ENCODE results near the gene SNIP1.
"Not testable (repeated sequence)": the region's sequence is repeated elsewhere in the genome, so short reads cannot be mapped to it uniquely, and the experiment has no call there.

The SNIP1 gene

GRCh38 chr1:37558411-37558810 lies 4.3 kb upstream of the SNIP1 start:
- DNase-seq, result no peak

DNA sequence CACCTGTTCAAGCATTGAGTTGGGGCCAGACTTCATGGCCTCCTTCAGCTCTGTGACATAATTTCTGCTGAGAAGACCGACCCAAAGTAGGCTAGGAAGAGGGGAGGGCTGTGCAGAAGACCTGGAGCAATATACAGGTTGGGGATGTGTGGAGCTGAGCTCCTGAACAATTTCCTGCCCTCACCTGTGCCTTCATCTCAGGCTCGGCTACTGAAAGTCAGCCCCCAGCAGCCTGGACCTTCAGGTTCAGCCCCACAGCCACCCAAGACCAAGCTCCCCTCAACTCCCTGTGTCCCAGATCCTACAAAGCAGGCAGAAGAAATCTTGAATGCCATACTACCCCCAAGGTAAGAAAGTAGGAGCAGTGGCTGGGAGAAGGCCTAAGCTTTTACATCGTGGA lies 3.3 kb upstream of the SNIP1 start:
- DNase-seq, result no peak

DNA sequence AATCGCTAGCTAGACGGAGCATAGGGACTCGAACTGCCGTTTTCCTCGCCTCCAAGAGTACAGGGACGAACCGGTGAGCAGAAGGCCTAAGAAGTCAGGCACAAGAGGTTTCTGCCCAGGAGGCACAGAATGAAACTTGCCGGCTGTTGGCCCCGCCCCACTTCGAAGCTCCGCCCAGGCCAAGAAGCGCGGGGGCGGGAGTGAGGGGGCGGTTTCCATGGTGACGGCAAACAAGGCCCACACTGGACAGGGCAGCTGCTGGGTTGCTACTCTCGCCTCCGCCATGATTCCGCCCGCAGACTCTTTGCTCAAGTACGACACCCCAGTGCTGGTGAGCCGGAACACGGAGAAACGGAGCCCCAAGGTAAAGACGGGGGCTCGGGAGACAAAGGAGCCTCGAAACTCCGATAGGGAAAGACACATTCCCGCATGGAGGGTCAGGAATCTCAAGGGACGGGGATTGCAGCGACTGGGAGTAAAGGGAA lies 2.7 kb upstream of the SNIP1 start, which contains the start of gene DNALI1:
DNALI1 (plus strand) TSS at position 229 of the 485 bp plus-strand sequence; CDS start at position 284, 55 bp downstream.
- DNase-seq, result peak; percentile 98

- no peak for DNase-seq
Measured at GRCh38 chr1:37553598-37553926, 531 bp downstream of the SNIP1 start.

DNA sequence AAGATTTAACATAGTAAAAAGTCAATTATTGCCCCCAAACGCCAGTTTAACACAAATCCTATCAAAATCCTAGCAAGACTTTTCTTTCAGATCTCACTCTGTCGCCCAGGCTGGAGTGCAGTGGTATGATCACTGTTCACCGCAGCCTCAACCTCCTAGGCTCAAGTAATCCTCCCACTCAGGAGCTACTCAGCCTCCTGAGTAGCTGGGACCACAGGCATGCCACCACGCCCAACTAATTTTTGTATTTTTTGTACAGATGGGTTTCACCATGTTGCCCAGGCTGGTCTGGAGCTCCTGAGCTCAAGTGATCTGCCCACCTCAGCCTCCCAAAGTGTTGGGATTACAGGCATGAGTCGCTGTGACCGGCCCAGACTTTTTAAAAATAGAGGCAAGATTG lies 4.8 kb downstream of the SNIP1 start:
- DNase-seq, result no peak

- no peak for DNase-seq
Measured at GRCh38 chr1:37545019-37545418, 9.1 kb downstream of the SNIP1 start.

DNA sequence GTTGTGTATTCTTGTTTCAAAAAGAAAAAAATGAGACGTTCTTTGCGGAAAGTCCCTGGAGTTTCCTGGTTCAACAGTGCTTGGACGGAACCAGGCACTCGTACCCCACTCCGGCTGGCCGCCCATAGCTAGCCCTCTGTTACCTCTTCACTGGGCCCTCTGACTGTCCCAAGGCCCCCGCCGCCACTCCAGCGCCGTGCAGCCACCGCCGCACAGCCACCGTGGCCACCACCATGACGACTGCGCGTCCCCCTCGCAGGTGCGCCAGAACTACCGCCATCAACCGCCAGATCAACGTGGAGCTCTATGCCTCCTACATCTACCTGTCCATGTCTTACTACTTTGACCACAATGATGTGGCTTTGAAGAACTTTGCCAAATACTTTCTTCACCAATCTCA lies 9.6 kb downstream of the SNIP1 start:
- DNase-seq, result no peak

GRCh38 chr1:37540036-37540785 lies 13.9 kb downstream of the SNIP1 start:
- DNase-seq, result no peak

DNA sequence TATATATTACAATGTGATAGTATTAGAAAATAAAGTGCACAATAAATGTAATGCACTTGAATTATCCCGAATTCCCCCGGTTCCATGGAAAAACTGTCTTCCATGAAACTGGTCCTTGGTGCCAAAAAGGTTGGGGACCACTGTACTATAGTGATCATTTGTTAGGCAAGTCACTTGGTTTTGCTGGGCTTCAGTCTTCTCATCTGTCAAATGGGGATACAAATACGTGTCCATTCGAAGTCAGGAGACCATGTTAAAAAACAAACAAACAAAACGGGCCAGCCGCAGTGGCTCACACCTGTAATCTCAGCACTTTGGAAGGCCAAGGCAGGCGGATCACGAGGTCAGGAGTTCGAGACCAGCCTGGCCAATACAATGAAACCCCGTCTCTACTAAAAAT lies 14.9 kb downstream of the SNIP1 start:
- DNase-seq, result not testable (repeated sequence)

DNA sequence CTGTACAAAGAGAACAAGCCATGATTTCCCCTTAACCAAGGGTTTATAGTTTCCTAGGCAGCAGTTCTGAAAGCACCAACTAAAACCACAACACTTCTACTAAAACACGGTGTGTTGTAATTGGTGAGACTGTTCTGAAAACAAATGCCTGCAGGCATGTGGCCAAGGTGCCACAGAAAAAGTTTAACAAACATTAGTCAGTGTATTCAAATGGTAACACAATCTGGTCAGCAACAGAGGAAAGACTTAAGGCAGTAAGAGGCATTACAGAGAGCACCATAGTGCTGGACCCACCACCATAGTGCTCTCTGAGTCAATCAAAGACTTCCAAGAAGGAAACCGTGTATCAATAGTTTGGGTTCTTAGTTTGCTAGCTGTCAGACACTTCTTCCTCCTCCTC lies 16.7 kb downstream of the SNIP1 start:
- DNase-seq, result peak; percentile 14

- DNase-seq, result no peak
Measured at GRCh38 chr1:37533317-37534093, 20.6 kb downstream of the SNIP1 start.

- not testable (repeated sequence) for DNase-seq
Measured at GRCh38 chr1:37532418-37533156, 21.5 kb downstream of the SNIP1 start.

DNA sequence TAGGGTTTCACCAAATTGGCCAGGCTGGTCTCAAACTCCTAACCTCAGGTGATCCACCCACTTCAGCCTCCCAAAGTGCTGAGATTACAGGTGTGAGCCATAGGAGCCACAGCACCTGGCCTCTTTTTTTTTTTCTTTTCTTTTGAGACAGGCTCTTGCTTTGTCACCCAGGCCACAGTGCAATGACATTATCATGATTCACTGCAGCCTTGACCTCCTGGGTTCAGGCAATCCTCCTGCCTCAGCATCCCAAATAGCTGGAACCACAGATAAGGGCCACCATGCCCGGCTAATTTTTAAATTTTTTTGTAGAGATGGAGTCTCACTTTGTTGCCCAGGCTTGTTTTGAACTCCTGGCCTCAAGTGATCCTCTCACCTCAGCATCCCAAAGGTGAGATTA lies 24.2 kb downstream of the SNIP1 start:
- DNase-seq, result not testable (repeated sequence)

GRCh38 chr1:37519613-37520012 lies 34.5 kb downstream of the SNIP1 start:
- DNase-seq, result no peak

GRCh38 chr1:37518929-37519328 lies 35.2 kb downstream of the SNIP1 start:
- not testable (repeated sequence) for DNase-seq

GRCh38 chr1:37518241-37518640 lies 35.9 kb downstream of the SNIP1 start:
- not testable (repeated sequence) for DNase-seq

DNA sequence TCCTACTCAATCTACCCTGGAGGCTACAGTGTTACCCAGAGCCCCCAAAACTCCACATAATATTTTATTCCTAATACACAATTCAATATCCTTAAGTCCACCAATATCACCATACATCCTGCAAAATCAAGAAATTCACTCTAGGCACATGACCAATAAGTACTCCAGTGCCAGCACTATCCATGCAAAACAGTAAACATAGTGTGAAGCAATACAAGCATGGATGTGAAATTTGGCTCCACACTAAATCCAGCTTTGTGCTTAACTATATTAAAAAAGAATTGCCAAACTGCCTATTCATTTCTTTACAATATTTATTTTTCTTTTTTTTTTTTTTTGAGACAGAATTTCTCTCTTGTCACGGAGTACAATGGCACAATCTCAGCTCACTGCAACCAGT lies 36.5 kb downstream of the SNIP1 start:
- DNase-seq, result no peak

DNA sequence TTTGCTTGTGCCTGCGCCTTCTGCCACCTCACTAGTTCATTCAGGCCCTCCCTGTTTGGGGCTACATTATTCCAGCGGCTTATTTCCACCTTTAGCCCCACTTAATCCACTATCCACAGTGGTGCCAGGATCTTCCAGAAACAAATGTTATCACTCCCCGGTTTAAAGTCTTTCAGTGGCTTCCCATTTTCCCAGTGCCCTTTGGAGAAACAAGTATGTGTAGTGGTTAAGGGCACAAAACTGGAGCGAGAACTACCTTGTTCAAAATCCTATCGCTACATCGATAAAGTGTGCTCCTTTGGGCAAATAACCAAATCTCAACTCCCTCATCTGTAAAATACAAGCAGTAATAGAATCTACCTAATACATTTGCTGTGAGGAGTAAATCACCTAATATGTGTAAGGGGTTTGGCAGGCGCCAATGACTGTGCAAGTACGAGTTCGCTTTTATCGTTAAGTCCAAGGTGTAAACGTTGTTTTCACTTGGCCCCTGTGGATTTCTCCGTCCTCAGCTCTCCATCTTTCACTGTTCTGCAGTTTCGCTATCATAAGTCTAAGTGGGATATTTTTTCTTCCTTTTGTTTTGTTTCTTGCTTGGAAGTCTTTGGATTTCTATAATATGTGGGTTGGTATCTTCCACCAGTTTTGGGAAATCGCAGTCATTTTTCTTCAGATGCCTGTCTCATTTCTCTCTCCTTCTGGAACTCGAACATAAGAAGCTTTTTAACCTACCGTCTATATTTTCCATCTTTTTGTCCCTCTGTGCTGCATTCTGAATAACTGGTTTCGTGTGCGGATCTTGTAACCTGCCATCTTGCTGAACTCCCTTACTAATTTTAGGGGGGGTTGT lies 38.7 kb downstream of the SNIP1 start:
- no peak for DNase-seq

- peak; percentile 94 for DNase-seq
Measured at GRCh38 chr1:37514350-37515184, 39.5 kb downstream of the SNIP1 start, which contains the start of gene MEAF6. Gene MEAF6 (minus strand): TSS chr1:37514766. CDS start chr1:37514746, 20 bp downstream.

GRCh38 chr1:37513795-37514349 lies 40.2 kb downstream of the SNIP1 start:
- DNase-seq, result peak; percentile 56

DNA sequence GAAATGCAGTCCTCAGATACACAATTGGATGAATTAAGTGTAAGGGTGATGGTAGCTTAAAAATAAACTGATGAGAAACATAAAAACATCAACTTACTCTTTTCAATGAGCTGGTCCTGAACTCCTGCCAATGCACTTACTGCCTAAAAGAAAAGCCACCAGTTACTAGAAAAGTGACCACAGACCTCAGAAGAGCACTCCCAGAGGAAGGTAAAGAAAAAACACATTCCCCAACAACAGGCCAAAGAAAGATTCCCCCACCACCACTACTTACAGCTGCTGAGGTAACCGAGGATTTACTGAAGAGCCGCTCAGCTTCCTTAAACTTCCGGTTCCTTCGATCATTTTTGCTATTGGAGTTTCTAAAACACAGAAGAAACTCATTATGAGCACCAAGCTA lies 44.9 kb downstream of the SNIP1 start:
- no peak for DNase-seq

Measured in NCI-H774 (cell line).